ENCODE measurements around the gene CIDEB.

GRCh38 chr14:24293525-24293924 is 14.3 kb downstream of the CIDEB start:
- TF ChIP-seq FOXP2 (optimal IDR thresholded peaks at IDR 0.05; ENCODE audit: borderline replicate concordance, extremely low read depth, extremely low read length, insufficient read depth) (no peak), SIN3A (IDR thresholded peaks at IDR 0.05; ENCODE audit: borderline replicate concordance, insufficient read depth, low read length) (no peak), TAF1 (IDR thresholded peaks at IDR 0.05; ENCODE audit: borderline replicate concordance, insufficient read depth, low read length) (no peak), POLR2AphosphoS5 (IDR thresholded peaks at IDR 0.05; ENCODE audit: low read depth, low read length) (no peak), REST (IDR thresholded peaks at IDR 0.05; ENCODE audit: insufficient read depth in 1 of 2, low read depth in 2 of 2, low read length in 2 of 2) (no peak)

Data from PFSK-1 (cell line).